Limb (tissue), 2 donors: Measurements from ENCODE around the gene CLASP1.

Experiments used
- DNase-seq, 2 donors: peaks; one replicate each; pipeline ENCODE4 v3.0.0-alpha.2; 2016; ENCODE audit errors: extremely low spot score in 2 of 2

CLASP1 gene

DNA sequence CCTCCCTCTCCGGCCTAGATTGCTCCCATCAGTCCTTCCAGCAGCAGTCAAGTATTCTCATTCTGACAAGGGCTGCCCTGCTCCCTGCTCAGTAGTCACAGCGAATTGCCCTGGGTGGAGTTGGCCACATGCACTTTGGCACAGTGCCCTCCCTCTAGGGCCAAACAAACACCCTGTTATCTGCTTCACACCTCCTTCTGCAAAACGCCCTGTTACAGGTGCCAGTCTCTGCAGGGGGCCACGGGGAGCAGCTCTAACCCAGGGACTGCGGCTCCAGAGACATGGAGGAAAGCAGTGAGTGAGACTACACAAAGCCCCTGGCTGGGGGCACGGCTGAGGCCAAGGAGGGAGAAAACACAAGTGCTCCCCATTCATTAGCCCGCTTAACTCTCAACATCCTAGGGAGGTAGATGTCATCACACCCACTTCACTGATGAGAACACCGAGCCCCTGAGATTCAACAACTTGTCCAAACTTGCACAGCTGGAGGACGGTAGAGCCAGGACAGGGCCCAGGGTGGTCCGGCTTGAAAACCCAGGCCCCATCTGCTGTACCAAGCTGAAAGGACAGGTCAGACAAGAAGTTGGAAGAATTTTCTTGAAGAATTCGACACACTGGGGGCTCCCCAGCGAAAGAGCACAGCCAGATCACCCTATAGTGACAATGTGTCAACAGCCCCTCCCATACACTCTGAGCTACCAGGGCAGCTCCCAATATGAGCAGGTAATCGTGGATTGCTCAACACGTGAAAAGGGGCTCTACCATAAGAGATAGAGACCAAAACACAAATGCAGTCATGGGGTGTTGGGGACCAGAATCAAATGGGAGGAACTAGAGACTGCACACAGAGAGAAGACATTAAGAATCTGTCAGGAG lies 355.6 kb downstream of the CLASP1 start:
- DNase-seq: no peak

DNA sequence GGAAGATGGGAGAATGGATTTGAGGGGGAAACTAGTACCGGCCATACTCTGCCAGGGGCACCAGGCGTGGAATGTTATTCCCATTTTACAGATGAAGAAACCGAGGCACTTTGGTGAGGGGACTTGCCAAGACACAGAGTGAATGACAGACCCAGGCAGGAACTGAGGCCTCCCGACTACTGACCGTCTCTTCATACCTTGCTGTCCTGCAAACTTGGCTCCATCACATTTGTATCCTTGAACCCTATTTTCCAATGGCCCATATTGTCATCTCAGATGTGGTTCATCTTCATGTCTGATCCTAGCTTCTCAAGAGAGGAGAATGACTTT lies 358.0 kb downstream of the CLASP1 start:
- DNase-seq: no peak

DNA sequence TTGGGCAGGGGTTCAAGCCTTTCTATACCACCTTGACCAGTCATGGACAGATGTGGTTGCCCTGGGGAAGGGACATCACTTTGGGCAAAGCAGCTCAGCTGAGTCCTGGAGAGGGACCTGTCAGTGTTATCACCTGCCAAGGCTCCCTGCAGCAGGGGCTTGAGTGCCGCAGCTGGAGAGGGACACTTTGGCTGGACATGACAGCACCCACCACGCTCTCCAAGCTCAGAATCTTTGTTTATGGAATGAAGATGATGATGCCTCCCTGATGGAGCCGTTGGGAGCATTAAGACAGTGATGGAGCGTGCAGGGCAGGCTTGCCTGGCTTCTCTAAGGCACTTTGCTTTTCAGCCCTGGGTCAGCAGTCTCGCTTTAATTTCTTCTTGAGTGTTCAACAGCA lies 360.0 kb downstream of the CLASP1 start:
- no peak for DNase-seq

DNA sequence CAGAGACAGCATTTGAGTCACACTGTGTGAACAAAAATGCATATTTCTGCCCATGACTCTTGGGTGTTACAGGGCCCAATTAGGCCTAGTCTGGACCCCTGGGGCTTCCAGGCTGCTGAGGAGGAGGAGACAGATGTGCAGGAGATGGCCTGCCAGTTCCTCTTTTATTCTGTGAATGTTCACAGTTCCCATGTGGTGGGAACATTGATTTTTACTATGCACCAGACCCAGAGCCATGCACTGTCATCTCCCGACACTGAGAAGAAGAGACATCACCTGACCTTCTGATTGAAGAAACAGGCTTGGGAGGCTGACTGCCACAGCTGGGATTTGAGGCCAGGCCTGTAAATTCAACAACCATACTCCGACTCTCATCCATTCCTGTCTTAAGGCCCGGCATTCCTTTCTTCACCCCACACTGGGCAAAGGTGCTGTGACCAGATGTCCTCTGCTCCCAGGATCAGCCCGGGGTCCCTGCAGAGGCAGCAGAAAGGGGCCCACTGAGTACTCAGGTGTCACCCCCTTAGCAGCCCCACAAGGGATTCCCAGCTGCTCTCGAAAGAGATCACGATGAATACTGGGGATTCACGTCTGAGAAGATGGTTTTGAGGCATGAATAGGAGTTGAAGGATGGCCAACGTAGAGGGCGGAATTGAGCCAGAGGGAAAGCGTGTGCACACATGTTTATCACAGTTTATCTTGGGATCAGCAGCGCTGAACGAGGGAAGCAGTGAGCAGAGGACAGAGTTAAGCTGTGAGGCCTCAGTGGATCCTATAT lies 360.6 kb downstream of the CLASP1 start:
- no peak for DNase-seq

DNA sequence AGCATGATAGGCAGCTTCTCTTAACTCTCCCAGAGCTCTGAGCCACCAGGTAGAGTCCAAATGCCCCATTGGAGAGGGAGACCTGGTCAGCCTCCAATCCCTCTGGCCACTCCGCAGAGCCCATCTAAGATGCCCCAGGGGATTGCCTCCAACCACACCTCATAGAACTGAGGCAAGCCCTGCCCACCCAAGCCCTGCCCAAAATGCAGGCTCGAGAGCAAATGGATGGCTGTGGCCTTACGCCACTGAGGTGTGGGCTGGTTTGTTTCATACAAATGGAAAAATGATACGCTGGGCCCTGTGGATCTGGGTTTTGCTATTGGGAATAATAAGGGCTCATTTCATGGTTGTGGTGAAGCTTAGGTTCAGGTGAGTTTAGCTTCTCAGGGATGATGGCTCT lies 361.3 kb downstream of the CLASP1 start:
- no peak for DNase-seq
